ENCODE results near the gene DZIP1L. TPM values are rescaled to one million over a fixed set of nuclear protein-coding genes. Genes with fewer than 3 reads are reported as not detected.
"Not testable (repeated sequence)": the region's sequence is repeated elsewhere in the genome, so short reads cannot be mapped to it uniquely, and the experiment has no call there.

DZIP1L gene
- total RNA-seq, 3 donors from 2014 or later, result 24.5 to 34.4 (median 25.3) TPM

DNA sequence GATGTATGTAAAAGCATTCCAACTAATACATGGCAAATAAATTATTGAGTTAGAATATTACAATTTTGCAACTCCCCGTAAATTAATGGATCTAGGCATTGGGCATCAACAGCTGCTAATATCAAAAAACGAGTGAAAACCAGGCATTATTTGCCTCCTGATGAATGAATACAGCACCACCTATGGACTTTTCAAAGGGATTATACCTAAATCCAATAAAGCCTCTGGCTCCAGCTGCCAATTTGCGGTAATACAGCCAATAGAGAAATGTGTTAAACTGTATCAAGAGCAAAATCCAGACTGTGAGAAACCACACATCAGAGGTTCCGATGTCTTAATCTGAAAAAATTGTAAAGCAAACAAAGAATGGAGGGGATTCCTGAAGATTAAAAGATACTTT, 33.1 kb upstream of the DZIP1L start:
- Histone ChIP-seq H3K4me1 (no peaks in the 10 kb centered on the region), H3K27me3 (no peaks in the 10 kb centered on the region), H3K27ac (no peak overlapping the region), H3K36me3 (no peaks in the 10 kb centered on the region), H3K4me3 (no peak overlapping the region), H3K9me3 (no peaks in the 10 kb centered on the region)
- intact Hi-C loops (cut with DNase I; ENCODE audit: low total_unique reads), result no loop called here
- no peak for DNase-seq (ENCODE audit: low spot score in 2 of 2)
- TF ChIP-seq CTCF (IDR thresholded peaks at IDR 0.05) (no peak), POLR2AphosphoS5 (IDR thresholded peaks at IDR 0.05) (no peak), POLR2A (IDR thresholded peaks at IDR 0.05) (no peak)

GRCh38 chr3:138142181-138142580, 26.8 kb upstream of the DZIP1L start:
- H3K36me3 ChIP-seq; intact Hi-C loops (cut with DNase I; ENCODE audit: low total_unique reads): not testable (repeated sequence)

GRCh38 chr3:138140940-138141339, 25.5 kb upstream of the DZIP1L start:
- H3K27ac ChIP-seq, result no peak overlapping the region
- no peaks in the 10 kb centered on the region for H3K4me1 ChIP-seq
- no peaks in the 10 kb centered on the region for H3K36me3 ChIP-seq
- intact Hi-C loops (cut with DNase I; ENCODE audit: low total_unique reads), result no loop called here
- no peak for DNase-seq (ENCODE audit: low spot score in 2 of 2)
- H3K4me3 ChIP-seq, result no peak overlapping the region
- TF ChIP-seq POLR2A (IDR thresholded peaks at IDR 0.05), result no peak
- TF ChIP-seq POLR2AphosphoS5 (IDR thresholded peaks at IDR 0.05), result no peak
- TF ChIP-seq CTCF (IDR thresholded peaks at IDR 0.05), result no peak
- no peaks in the 10 kb centered on the region for H3K9me3 ChIP-seq
- H3K27me3 ChIP-seq, result no peaks in the 10 kb centered on the region

More at GRCh38 chr3:138142181-138142580, 26.8 kb upstream of the DZIP1L start:
- H3K27me3 ChIP-seq; H3K4me3 ChIP-seq; H3K4me1 ChIP-seq; DNase-seq (ENCODE audit: low spot score in 2 of 2); H3K9me3 ChIP-seq; H3K27ac ChIP-seq: not testable (repeated sequence)

DNA sequence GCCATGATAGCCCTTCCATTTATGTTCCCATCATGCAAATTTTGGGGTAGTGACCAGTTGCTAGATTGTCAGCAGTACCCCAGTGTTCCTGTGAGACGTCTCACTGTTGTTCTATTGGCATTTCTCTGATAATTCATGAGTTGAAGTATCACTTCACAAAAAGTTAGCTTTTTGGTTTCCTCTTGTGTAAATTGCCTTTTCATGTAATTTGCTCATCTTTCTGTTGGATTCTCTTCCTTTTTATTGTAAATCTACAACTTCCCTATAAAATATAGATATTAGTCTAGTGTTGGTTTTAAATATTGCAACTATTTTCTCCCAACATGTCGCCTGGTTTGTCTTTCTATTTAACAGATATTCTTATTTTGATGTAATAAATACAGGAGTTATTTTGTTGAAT, 24.3 kb upstream of the DZIP1L start:
- intact Hi-C loops (cut with DNase I; ENCODE audit: low total_unique reads), result no loop called here
- Histone ChIP-seq H3K4me1 (no peaks in the 10 kb centered on the region), H3K4me3 (no peak overlapping the region), H3K36me3 (no peaks in the 10 kb centered on the region), H3K27ac (no peak overlapping the region), H3K27me3 (no peaks in the 10 kb centered on the region), H3K9me3 (no peaks in the 10 kb centered on the region)
- DNase-seq (ENCODE audit: low spot score in 2 of 2), result no peak
- no peak for TF ChIP-seq CTCF (IDR thresholded peaks at IDR 0.05)

- DNase-seq (ENCODE audit: low spot score in 2 of 2), result no peak
- Histone ChIP-seq H3K36me3 (no peaks in the 10 kb centered on the region), H3K4me1 (no peaks in the 10 kb centered on the region), H3K27me3 (no peaks in the 10 kb centered on the region), H3K9me3 (no peaks in the 10 kb centered on the region), H3K27ac (no peak overlapping the region), H3K4me3 (no peak overlapping the region)
- TF ChIP-seq POLR2AphosphoS5 (IDR thresholded peaks at IDR 0.05), result no peak
- no peak for TF ChIP-seq CTCF (IDR thresholded peaks at IDR 0.05)
- no peak for TF ChIP-seq POLR2A (IDR thresholded peaks at IDR 0.05)
- intact Hi-C loops (cut with DNase I; ENCODE audit: low total_unique reads), result no loop called here
Observed at GRCh38 chr3:138137861-138138260, 22.5 kb upstream of the DZIP1L start.

GRCh38 chr3:138136201-138136600, 20.8 kb upstream of the DZIP1L start:
- intact Hi-C loops (cut with DNase I; ENCODE audit: low total_unique reads), result no loop called here
- Histone ChIP-seq H3K9me3 (no peaks in the 10 kb centered on the region), H3K36me3 (no peaks in the 10 kb centered on the region), H3K4me3 (no peak overlapping the region), H3K27ac (no peak overlapping the region), H3K27me3 (no peaks in the 10 kb centered on the region), H3K4me1 (no peaks in the 10 kb centered on the region)
- TF ChIP-seq POLR2A (IDR thresholded peaks at IDR 0.05) (no peak), POLR2AphosphoS5 (IDR thresholded peaks at IDR 0.05) (no peak), CTCF (IDR thresholded peaks at IDR 0.05) (no peak)
- DNase-seq (ENCODE audit: low spot score in 2 of 2), result no peak
